Loucy (cell line): ENCODE data around the gene ARHGAP28.

Experiments used
- CTCF ChIP-seq: fragments of 200-600 bp; sonication (generic); conservative IDR thresholded peaks from 2 replicates; pipeline ENCODE4 v1.5.1; 2014; ENCODE audit warnings: mild to moderate bottlenecking, antibody characterized with exemption, low read length
- EZH2phosphoT487 ChIP-seq: fragments of 200-600 bp; IDR thresholded peaks from 2 replicates; pipeline ENCODE4 v1.6.1; 2018; ENCODE audit warnings: antibody characterized with exemption, mild to moderate bottlenecking, moderate library complexity, borderline replicate concordance

- TF ChIP-seq CTCF (no peak), EZH2phosphoT487 (no peak)
Measured at GRCh38 chr18:6793455-6793854, 63.9 kb downstream of the ARHGAP28 start.
